Inferior parietal cortex (tissue), 1 donor: ENCODE results near the gene LRRC32.

Experiments used
- DNase-seq: peaks from one replicate; pipeline ENCODE4 v3.0.0-alpha.2; 2016; ENCODE audit errors: extremely low spot score

Gene LRRC32

GRCh38 chr11:76700177-76701100, 29.9 kb upstream of the LRRC32 start:
- DNase-seq = peak; percentile 11

GRCh38 chr11:76699451-76700091, 29.0 kb upstream of the LRRC32 start:
- no peak for DNase-seq

GRCh38 chr11:76698321-76699043, 27.9 kb upstream of the LRRC32 start:
- DNase-seq = no peak

- DNase-seq = no peak
These were observed 26.2 kb upstream of the LRRC32 start for GRCh38 chr11:76696756-76697155.

- no peak for DNase-seq
These were observed 25.2 kb upstream of the LRRC32 start for GRCh38 chr11:76695771-76696170.

- no peak for DNase-seq
These were observed 24.6 kb upstream of the LRRC32 start for GRCh38 chr11:76695133-76695532.

GRCh38 chr11:76694664-76695063, 24.1 kb upstream of the LRRC32 start:
- no peak for DNase-seq

GRCh38 chr11:76693806-76694205, 23.3 kb upstream of the LRRC32 start:
- no peak for DNase-seq

GRCh38 chr11:76692956-76693355, 22.4 kb upstream of the LRRC32 start:
- no peak for DNase-seq

GRCh38 chr11:76691655-76692054, 21.1 kb upstream of the LRRC32 start:
- no peak for DNase-seq

- no peak for DNase-seq
These were observed 20.2 kb upstream of the LRRC32 start for GRCh38 chr11:76690736-76691135.

GRCh38 chr11:76689313-76690260, 19.0 kb upstream of the LRRC32 start:
- DNase-seq = no peak

- DNase-seq = no peak
These were observed 17.6 kb upstream of the LRRC32 start for GRCh38 chr11:76688146-76688545.

- DNase-seq = no peak
These were observed 15.9 kb upstream of the LRRC32 start for GRCh38 chr11:76686261-76687079.

GRCh38 chr11:76685831-76686230, 15.3 kb upstream of the LRRC32 start:
- DNase-seq = no peak

GRCh38 chr11:76685237-76685636, 14.7 kb upstream of the LRRC32 start:
- no peak for DNase-seq

GRCh38 chr11:76684516-76684915, 14.0 kb upstream of the LRRC32 start:
- DNase-seq = no peak

- DNase-seq = no peak
These were observed 12.9 kb upstream of the LRRC32 start for GRCh38 chr11:76683161-76684095.

- DNase-seq = no peak
These were observed 12.1 kb upstream of the LRRC32 start for GRCh38 chr11:76682684-76683083.
